Endothelial cell of umbilical vein (primary cell): ENCODE results near the gene ALG8.
"Not testable (repeated sequence)": the region's sequence is repeated elsewhere in the genome, so short reads cannot be mapped to it uniquely, and the experiment has no call there.

ENCODE experiments used
- CTCF ChIP-seq, 2 donors: IDR thresholded peaks; 1 replicate in 1 of 2; 2 replicates in 1 of 2; pipeline ENCODE4 v1.5.1; 2011; ENCODE audit warnings: low read length in 2 of 2, mild to moderate bottlenecking in 2 of 2, moderate library complexity in 2 of 2, control low read depth in 1 of 2, inconsistent platforms in 1 of 2, low read depth in 1 of 2; ENCODE audit not compliant: insufficient read depth in 1 of 2; ENCODE audit errors: extremely low read depth in 1 of 2
- EZH2 ChIP-seq: IDR thresholded peaks from 2 replicates; pipeline ENCODE4 v1.6.1; 2012; ENCODE audit warnings: borderline replicate concordance, low read depth, mild to moderate bottlenecking, moderate library complexity, low read length, inconsistent platforms; ENCODE audit not compliant: severe bottlenecking
- MYC ChIP-seq: IDR thresholded peaks from one replicate; pipeline ENCODE4 v1.6.1; 2011; ENCODE audit warnings: mild to moderate bottlenecking, low read depth, low read length
- POLR2AphosphoS5 ChIP-seq: IDR thresholded peaks from 2 replicates; pipeline ENCODE4 v1.6.1; 2012; ENCODE audit warnings: low read depth, mild to moderate bottlenecking, control low read depth, low read length, moderate library complexity; ENCODE audit not compliant: insufficient read depth

- not testable (repeated sequence) for TF ChIP-seq POLR2AphosphoS5; CTCF (IDR thresholded peaks at IDR 0.05; ENCODE audit: extremely low read depth in 1 of 2, insufficient read depth in 1 of 2, low read depth in 1 of 2, low read length in 2 of 2); MYC; EZH2
Observed at GRCh38 chr11:78175862-78176261, 36.4 kb upstream of the ALG8 start.
